ENCODE data around the gene MVB12B.

Gene MVB12B

DNA sequence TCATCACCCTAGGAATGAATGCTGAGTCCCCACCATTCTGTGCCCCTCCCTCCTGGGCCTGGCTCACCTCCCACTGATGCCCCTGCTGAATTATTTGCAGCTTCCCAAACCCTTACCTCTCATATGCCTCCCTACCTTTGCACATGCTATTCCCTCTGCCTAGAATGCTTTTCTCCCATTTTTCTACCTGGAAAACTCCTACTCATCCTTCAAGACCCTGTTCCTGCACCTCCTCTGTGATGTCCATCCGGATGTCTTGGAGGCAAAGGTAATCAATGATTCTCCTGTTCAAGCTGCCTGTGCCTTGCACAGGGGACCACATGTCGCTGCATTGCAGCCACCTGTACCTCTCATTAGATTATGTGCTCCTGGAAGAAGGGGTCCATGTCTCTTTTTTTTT, 182.3 kb downstream of the MVB12B start:
- no peak for DNase-seq

DNA sequence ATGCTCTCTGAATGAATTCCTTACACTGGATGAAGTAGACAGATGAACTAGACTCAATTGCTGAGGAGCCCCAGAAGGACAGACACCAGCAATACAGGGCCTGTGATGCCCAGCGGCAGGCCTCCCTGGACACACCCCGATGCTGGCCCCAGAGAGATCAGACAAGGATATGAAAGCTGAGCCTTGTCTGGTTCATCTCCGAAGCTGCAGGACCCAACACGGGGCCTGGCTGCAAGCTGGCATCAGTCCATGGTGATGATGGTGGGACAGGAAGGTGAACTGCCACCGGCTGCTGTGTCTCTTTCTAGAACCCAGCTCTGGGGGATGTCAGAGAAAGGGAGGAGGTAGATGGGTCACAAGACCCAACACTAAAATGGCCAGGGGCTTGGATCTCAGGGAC, 183.1 kb downstream of the MVB12B start:
- DNase-seq = no peak

DNA sequence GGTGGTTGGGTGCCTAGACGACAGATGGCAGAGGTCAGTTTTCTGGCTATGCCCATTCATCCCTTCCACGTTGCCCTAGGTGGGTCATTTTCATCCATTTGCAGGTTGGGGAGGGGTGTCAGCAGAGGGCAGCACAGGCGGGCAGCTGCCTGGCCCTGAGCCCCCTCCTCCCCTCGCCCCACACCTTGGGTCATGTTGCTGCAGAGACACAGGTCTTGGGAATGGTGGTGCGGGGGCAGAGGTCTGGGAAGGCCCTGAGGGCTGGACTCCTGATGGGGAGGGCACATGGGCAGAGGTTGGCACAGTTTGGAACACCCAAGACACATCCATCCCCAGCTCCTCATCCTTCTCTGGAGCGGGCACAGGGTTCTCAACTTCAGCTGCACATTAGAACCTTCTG, 183.9 kb downstream of the MVB12B start:
- DNase-seq = no peak

- no peak for DNase-seq
Observed at GRCh38 chr9:126511411-126511810, 184.8 kb downstream of the MVB12B start.

DNA sequence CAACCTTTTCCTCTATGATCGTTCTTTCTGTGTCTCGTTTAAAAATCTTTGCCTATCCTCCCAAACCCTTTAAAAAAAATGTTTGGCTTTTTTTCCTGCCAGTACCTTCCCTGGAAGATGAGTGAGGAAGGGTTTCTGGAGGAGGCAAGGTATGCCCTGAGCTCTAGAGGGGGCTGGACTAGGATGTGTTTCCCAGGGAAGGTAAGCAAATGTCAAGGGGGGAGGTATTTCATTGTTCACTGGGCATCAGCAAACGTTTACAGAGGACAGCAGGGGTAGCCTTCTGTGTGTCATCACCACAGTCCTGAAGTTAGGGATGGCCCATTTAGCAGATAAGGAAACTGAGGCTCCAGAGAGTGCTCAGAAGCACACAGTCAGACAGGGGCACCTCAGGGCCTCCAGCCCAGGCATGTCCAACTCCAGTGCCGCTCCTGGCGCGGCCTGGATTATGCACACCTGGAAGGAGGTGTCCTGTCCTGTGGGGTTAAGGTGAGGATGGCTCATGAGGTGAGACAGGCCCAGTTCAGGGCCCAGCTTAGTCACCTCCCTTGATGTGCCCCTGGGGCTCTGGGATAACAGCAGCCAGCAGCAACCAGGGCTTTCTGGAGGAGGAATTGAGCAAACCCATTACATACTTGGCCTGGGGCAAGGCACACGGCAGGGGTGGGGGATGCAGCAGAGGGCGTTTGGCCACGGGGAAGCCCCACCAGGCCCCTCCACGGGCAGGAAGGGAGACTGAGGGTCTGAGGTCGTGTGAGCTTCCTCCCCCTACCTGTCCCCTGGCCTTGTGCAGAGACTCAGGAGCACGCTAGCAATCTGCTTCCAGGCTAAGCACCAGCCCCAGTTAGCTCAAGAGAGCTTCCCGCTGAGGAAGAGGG, 186.8 kb downstream of the MVB12B start:
- no peak for DNase-seq

DNA sequence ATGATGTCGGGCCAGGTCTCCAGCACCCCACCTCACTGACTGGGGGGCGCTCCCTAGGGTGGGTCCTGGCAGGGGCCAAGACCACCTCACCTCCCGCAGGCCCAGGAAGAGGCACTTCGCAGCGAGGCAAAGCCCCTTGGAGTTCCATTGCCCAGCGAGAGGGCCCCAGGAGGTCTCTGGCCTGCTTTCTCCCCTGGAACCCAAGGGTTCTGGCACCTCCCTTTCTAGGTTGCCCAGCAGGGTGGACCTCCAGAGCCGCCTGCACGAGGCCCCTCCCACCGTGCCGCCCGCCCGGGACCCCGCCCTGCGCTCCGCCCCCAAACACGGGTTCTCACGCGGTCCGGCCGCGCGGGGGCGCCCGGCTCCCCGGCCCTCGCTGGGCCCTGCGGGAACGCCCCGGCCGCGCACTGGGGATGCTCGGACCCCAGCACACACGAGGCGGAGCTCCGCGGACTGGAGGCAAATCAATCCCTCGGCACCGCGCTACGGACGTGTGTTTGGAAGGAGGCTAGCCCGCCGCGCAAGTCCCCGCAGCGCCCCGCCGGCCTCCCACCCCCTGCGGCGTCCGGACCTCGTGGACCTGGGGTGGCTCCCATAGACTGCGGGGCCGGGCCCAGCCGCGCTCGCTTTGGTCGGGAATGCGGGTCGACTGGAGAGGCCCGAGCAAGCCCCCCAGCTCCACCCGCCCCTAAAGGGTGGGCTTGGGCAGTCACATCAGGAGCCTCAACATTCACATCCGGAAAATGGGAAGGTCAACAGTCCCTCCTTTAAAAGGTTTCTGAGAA, 187.6 kb downstream of the MVB12B start:
- peak; percentile 27 for DNase-seq

GRCh38 chr9:126515001-126515872, 188.6 kb downstream of the MVB12B start:
- DNase-seq = no peak

DNA sequence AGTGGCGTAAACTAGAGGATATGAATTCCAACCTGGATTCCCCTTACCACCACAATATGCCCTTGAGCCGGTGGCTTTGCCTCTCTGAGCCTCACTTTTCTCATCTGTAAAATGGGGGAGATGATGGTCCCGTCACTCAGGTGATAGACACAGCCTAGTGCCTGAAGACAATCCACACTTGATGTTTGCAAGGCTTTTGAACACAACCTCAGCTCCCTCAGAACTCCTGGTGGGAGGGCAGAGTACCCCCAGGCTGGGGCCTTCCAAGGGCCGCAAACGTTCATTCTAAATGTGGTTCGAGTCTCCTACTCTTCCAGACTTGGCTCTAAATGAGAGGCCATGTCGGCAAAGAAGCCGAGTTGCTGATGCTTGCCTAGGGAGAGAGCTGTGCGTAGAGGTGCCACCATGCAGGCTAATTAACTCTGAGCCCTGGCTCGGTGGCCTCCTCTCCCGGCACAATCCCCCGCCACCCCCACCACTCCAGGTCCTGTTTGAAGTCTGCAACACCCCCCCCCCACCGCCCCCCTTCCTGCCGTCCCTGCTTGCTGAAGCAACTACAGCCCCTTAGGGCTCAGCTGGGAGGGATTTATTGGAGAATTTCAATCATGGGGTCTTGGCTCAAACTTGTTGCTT, 189.4 kb downstream of the MVB12B start:
- no peak for DNase-seq

DNA sequence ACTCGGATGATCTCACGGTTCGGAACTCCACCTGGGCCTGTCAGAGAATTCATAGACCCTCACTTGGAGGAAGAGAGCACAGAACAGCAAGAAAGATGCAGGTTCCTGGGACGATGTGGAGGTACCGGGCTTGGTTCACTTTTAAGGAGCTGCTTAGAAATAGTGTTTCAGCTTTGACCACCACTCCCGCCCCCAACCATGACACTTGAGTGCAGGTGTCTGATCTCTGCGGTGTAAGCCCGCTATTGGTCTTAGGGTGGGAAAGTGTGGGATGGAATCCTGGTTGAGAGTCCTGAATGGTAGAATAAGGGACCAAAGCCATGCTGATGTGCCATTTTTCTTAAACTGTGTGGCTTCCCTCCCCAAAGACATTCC, 189.9 kb downstream of the MVB12B start:
- no peak for DNase-seq

DNA sequence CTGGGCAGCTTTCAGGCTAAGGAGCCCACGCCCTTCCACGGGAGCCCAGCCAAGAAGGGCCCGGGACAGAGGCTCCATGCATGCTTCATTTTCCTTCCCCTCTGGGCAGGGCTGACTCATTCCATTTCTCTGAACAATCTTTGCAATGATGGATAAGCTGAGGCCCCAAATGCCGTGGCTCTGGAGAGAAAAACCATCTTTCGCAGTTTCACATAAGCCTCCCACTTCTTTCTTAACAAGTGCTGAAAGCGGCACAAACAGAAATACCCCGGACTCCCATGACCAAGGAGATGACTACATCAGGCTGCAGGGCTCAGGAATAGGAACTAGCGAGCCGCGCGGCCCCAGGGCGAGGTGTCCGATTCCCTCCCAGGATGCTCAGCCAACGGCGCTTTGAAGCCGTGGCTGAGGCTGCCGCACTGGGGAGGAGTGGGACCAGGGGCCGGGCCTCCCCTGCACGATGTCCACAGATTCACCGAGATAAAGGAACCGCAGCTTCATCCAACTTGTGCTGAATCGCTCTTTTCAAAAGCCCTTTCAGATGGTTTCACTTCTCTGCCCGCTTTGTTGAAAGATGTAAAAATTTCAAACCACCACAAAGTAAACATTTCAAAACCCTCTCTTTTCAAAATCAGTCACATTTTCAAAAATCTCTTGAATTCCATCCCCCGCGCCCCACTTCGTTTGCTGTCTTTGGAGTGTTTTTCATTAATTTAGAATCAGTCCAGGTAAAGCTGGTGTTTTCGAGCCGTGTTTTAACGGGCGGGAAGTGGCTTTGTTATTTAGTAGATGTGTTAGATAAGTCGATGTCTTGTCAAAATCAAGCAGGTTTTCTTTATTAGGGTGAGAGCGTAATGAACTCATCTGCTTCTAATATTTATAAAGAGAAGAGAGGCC, 190.6 kb downstream of the MVB12B start:
- DNase-seq = no peak

DNA sequence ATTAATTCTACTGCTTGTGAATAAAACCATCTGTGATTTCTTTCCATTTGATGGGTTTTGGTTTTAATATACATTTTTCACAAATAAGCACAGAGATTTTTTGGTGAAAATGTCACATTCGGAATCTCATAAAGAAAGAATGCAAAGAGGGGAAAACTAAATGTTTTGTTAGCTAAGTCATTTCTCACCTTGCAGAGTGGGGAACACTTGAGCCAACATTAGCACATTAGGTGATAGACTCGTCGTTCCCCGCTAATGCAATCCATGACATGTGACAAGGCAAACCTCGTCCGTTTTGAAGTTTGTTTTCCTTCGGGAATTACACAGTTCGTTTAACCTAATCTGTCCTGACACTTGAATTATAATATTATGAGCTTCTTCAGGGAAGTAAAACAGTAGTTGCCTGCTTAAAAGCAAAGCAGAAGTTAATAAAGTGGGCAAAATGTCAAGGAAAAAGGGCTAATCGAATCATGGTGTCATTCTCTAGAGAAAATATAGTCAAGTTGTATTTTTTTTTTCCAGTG, 191.3 kb downstream of the MVB12B start:
- no peak for DNase-seq

- no peak for DNase-seq
Observed at GRCh38 chr9:126518763-126519162, 192.1 kb downstream of the MVB12B start.

- DNase-seq = no peak
Observed at GRCh38 chr9:126519660-126520420, 193.2 kb downstream of the MVB12B start.

DNA sequence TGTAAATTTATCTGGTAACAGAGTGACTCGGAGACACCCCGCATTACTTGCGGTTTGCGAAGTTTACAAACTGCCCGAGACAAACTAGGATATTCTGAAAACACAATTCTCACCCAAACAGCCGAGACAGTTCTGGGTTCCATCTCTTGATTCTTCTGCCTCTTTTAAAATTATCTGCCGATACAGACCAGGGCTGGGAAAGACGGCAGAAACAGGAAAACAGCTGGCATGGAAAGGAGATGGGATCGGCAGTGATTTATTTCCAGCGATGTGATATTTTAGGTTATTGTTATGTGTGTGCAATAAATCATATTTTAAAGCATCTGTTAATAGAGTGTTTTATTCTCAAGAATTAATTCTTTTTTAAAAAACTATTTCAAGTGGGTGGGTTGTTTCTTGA, 193.8 kb downstream of the MVB12B start:
- DNase-seq = no peak

DNA sequence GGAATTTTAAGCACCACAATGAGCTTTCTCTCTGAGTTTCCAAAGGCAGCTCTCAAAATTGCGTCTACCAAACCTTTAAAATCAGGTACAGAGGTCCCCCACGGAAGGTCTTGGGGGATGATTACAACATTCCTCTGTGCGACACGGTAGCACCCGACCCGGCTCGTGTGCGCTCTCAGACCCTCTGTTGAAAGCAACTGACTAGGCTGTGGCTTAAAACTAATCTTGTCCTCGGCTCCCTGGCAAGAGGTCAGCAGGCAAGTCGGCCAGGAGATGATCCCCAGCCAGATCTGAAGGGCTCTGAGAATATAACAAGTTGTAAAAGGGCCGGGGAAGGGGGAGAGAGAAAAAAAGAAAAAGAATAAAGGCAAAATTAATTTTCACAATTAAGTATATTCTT, 194.5 kb downstream of the MVB12B start:
- no peak for DNase-seq

DNA sequence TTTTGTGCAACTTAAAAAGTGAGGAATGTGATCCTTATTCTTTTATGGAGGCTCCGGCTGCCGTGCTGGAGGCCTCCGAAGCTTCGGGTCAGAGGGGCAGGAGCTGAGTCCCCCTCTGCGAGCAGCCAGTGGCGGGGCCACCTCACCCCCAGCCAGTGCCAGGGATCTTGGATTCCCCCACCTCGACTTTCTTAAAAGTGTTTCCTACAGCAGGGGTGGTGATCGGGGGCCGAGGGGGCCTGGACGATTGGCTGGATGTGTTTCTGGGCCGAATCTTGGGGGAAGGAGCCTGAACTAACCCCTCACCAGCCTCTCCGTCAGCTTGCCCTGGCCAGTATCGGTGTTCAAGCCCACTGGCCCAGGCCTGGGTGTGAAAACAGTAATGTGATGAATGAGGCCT, 194.9 kb downstream of the MVB12B start:
- no peak for DNase-seq

DNA sequence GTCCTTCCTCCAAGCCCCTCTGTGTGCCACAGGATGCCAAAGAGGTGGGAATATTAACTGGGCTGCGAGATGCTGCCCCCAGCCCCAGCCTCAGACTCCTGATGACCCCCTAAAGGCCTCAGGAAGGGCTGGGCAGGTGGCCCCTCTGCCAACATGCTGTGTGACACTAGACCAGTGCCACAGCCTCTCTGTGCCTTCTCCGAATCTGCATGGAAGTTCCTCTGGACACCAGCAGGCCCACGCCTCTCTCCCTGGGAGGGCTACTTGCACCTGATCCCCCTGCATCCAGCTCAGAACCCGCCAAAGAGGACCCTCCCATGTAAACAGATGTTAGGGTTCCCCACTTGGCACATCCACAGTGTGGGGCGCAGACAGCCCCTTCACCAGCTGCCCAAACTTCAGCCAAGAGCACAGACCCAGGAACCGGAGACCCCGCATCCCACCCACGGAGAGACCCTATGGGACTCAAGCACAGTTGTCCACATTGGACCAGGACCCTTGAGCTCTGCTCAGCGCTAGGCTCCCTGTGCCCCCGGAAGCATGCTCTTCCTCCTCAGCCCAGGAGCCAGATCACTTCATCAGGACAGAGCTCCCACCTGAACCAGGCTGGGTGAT, 195.5 kb downstream of the MVB12B start:
- no peak for DNase-seq

GRCh38 chr9:126522612-126523356, 196.2 kb downstream of the MVB12B start:
- no peak for DNase-seq

- no peak for DNase-seq
Observed at GRCh38 chr9:126523611-126524111, 197.0 kb downstream of the MVB12B start.
